Measurements from ENCODE around the gene ZNF655.
A peak's percentile ranks its signal among the peaks of the same experiment; 100 is the strongest.

The ZNF655 gene

DNA sequence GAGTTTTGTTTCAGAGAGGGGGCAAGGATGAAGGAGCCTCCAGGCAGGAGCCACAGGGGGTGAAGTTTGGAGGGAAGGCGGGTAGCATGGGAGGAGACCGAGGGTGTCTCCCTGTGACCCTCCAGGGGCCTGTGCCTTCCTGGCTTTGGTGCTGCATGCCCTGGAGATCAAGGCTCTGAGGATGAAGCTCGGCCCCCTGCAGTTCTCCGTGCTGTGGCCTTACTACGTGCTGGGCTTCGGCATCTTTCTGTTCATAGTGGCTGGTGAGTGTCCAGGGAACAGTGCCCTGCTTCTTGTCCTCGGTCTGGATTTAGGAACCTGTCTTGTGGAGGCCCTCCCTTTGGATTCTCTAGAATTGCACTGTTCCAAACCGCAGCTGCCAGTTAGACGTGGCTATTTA is 49.1 kb downstream of the ZNF655 start:
- DNase-seq, result no peak

GRCh38 chr7:99614495-99614894 is 56.1 kb downstream of the ZNF655 start:
- no peak for DNase-seq

- no peak for DNase-seq
Observed at GRCh38 chr7:99615989-99616358, 57.5 kb downstream of the ZNF655 start.

GRCh38 chr7:99616359-99617191 is 58.1 kb downstream of the ZNF655 start, which contains the start of gene ZSCAN25:
TSS of gene ZSCAN25 (plus strand) at chr7:99616946. CDS start at chr7:99619607, 2,661 bp downstream.
- DNase-seq, result peak; percentile 69 to 83

GRCh38 chr7:99617192-99617781 is 58.8 kb downstream of the ZNF655 start:
- DNase-seq, result no peak

DNA sequence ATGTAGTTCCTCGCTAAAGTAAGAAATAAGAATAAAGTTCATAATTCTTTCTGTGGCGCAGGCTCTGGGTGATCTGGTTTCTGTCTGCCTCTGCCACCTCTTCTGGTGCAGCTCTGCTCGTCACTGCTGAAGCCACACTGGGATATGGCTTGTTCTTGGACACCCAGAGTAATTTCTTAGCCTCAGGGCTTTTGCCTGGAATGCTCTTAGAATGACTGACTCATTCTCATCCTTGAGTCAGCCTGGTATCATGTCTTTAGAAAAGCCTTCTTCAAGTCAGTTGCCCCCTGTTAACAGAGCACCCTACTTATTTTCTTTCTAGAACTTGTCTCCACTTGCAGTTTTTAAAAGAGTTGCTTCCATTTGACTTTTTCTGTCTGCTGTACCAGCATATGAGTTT is 60.3 kb downstream of the ZNF655 start:
- no peak for DNase-seq

DNA sequence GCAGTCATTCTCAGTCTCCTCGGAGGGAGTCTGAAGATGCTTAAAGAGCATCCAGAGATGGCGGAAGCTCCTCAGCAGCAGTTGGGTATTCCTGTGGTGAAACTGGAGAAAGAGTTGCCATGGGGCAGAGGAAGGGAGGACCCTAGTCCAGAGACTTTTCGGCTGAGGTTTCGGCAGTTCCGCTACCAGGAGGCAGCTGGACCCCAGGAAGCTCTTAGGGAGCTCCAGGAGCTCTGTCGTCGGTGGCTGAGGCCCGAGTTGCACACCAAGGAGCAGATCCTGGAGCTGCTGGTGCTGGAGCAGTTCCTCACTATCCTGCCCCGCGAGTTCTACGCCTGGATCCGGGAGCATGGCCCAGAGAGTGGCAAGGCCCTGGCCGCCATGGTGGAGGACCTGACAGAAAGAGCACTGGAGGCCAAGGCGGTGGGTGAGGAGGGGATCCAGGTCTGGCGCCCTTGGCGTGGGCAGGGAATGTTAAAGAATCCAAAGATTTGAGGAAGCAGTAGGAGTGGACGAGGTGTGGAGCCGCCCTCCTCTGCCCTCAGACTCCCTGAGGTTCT is 61.2 kb downstream of the ZNF655 start:
- DNase-seq, result no peak

DNA sequence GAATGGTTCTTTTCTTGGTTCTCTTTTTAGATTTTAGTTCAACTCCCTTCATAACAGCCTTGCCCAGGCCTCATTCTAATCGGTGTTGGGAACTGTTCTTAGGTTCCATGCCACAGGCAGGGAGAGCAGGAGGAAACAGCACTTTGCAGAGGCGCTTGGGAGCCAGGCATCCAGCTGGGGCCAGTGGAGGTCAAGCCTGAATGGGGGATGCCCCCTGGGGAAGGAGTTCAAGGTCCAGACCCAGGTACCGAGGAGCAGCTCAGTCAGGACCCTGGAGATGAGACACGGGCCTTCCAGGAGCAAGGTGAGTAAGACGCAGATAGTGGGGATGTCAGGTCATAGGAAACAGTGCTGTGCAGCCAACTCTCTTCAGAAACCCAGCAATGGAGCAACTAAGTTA is 62.8 kb downstream of the ZNF655 start:
- DNase-seq, result no peak

GRCh38 chr7:99622596-99622995 is 64.2 kb downstream of the ZNF655 start:
- DNase-seq, result no peak

DNA sequence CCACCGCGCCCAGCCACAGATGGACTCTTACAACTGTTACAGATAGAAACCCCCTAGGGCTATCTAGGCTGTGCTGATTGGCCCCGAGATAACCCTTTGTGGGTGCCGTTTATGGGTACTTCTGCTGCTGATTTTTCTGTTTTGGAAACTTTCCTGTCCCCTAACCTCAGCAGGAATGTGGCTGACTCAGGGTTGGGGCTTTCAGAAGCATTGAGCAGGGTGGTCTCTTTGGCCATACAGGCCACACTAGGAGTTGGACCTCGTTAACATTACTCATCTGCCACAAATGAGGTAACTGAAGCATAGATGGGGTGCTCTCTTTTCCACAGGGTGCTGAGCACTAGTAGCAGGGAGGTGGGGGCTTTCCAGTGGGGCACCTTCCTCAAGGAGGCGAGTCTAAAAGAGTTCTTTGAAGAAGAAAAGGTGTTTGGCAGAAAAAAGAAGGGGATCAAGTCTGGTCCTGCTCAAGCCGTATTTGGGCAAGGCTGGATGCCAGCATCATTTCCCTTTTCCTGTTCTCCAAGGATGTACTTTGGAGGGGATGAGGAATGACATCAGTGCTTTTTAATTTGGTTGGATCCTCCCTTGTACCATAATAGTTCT is 64.8 kb downstream of the ZNF655 start:
- no peak for DNase-seq

DNA sequence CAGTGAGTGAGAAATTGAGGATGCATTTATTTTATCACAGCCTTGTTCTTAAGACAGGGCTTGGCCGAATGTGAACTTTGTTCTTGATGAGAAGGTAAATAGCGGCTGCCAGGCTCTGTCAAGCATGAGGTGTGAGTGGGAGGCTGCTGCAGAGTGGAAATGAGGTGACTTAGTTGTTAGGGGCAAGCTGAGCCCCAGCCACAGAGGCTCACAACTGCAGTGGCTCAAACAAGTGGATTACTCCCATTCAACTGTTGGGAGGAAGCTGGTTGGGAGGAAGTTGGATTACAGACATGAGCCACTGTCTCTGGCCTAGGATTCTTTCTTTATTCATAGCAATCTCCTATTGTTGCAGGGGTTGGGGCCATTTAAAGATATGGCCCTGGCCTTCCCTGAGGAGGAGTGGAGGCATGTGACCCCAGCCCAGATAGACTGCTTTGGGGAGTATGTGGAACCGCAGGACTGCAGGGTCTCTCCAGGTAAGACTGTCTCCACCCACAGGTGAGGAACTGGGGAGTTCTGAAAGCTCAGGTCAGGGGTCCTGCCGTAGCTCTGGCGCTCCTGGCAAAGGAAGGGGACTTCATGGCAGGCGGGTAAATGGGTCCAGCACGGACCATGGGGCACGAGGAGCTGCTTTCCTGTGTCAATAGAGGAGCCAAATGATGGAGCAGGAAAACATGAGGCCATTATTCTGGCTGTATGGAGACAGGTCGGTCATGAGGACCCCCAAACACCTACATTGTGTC is 65.4 kb downstream of the ZNF655 start:
- DNase-seq, result no peak

- DNase-seq, result no peak
Observed at GRCh38 chr7:99624484-99624883, 66.0 kb downstream of the ZNF655 start.

DNA sequence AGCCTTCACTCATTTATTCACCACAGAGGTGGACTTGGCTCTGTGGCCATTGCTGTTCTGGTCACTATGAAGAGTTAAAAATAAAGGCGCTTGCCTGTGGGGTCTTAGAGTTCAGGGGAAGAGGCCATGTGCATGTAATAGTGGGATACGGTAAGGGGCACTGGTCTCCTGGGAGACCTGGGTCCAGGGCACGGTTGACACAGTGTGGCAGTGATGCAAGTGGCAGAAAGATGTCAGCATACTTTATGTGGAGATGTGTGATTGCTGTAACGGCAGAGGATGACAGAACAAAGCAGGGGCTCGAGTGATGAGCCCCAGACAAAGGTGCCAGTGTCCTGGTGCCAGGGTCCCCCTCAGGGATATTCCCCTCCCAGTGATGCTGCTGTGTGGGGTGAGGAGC is 66.9 kb downstream of the ZNF655 start:
- DNase-seq, result no peak

DNA sequence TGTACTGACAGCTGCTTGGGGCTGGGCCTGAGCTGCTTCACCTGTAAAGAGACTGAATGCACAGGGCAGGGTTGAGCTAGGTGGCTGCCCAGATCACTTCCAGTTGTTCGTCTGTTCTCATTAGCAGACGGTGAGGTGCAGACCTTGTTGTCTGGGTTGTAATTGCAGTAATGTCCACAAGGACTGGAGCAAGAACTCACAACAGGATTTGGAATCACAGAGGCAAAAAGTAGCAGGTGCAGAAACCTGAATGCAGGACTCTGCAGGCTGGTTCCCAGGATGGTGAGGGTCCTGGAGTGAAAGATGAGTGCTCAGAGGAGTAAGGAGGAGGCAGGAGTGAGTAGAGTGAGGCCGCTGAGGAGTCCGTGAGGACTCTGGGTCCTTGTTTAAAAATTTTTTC is 67.5 kb downstream of the ZNF655 start:
- DNase-seq, result no peak

Measured in NCI-H187 (cell line).